Peyer's patch (tissue), 4 donors: ENCODE measurements around the gene IRAK2. TPM values are rescaled to one million over a fixed set of nuclear protein-coding genes. Genes with fewer than 3 reads are reported as not detected.

Experiments
- DNase-seq, 3 donors: peaks; one replicate each; pipeline ENCODE4 v3.0.0-alpha.2; 2017 to 2019
- H3K27ac ChIP-seq, 4 donors: fragments of 200-600 bp; sonication (generic); one replicate each; pipeline ENCODE4 v1.5.1; 2016 to 2019
- H3K27me3 ChIP-seq, 2 donors: fragments of 200-600 bp; sonication (generic); one replicate each; pipeline ENCODE4 v1.5.1; 2019
- H3K36me3 ChIP-seq, 3 donors: fragments of 200-600 bp; sonication (generic); one replicate each; pipeline ENCODE4 v1.5.1; 2016 to 2019
- H3K4me1 ChIP-seq, 4 donors: fragments of 200-600 bp; sonication (generic); one replicate each; pipeline ENCODE4 v1.5.1; 2016 to 2019
- H3K4me3 ChIP-seq, 4 donors: fragments of 200-600 bp; sonication (generic); 1 replicate in 3 of 4; 2 replicates in 1 of 4; pipeline ENCODE4 v1.5.1; 2016 to 2019; ENCODE audit warnings: mild to moderate bottlenecking in 1 of 4
- H3K9me3 ChIP-seq, 4 donors: fragments of 200-600 bp; sonication (generic); one replicate each; pipeline ENCODE4 v1.5.1; 2016 to 2019; ENCODE audit warnings: mild to moderate bottlenecking in 1 of 4
- POLR2A ChIP-seq, 2 donors: fragments of 450-650 bp; IDR thresholded peaks; one replicate each; pipeline ENCODE4 v1.5.1; 2017; ENCODE audit warnings: antibody characterized with exemption in 2 of 2, mild to moderate bottlenecking in 2 of 2, moderate library complexity in 2 of 2
- total RNA-seq, 4 donors: library from RNA; depleted of rRNA; stranded (reverse); fragments of >200 nt; gene quantifications; one replicate each; pipeline ENCODE4 v1.1.0, GENCODE V29; 2016
- TF ChIP-seq, protein P1 (sequence below), 6 experiments: fragments of 450-650 bp in 4 of 6; fragments of 200-600 bp in 2 of 6; sonication (generic) in 1 of 6; IDR thresholded peaks; one replicate each; pipeline ENCODE4 v1.5.1; 2017 to 2019; ENCODE audit warnings: antibody characterized with exemption in 6 of 6, mild to moderate bottlenecking in 3 of 6, moderate library complexity in 1 of 6

Gene IRAK2, protein sequence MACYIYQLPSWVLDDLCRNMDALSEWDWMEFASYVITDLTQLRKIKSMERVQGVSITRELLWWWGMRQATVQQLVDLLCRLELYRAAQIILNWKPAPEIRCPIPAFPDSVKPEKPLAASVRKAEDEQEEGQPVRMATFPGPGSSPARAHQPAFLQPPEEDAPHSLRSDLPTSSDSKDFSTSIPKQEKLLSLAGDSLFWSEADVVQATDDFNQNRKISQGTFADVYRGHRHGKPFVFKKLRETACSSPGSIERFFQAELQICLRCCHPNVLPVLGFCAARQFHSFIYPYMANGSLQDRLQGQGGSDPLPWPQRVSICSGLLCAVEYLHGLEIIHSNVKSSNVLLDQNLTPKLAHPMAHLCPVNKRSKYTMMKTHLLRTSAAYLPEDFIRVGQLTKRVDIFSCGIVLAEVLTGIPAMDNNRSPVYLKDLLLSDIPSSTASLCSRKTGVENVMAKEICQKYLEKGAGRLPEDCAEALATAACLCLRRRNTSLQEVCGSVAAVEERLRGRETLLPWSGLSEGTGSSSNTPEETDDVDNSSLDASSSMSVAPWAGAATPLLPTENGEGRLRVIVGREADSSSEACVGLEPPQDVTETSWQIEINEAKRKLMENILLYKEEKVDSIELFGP
- total RNA-seq: 10 to 100 TPM in 3 of 4 donors, 1 to 10 TPM in 1; 9.1 to 17.3 (median 11.0) TPM

DNA sequence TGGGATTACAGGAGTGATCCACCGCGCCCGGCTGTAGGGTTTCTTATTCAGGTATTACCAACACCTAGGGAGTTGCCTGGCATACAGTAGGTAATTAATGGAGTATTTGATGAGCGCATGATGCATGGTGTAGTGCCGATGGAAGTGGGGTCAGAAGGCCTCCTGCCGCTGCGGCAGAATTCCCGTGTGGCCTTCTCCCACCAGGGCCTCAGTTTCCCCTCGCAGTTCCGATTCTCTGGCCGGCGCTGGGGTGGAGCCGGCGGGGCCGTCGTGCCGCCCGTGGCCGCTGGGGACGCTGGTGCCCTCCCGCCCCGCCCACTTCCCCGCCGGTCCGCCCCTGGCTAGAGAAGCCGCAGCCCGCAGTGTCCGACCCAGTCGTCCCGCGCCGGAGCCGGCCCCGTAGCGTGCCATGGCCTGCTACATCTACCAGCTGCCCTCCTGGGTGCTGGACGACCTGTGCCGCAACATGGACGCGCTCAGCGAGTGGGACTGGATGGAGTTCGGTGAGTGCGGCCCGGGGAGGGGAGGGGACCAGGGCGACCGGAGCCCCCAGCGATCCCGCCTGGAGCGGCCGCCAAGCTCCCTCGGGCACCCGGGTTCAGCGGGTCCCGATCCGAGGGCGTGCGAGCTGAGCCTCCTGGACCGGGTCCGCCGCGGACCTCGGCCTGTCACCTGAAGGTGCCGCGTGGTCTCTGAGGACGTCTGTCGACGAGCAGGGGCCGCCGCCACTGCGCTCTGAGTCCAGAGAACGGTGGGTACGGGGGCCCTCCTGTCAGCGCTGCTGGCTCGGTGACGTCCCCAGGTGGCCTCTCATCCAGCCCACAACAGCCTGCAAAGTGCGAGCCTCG lies at the start of gene IRAK2:
Gene IRAK2 (plus strand): TSS at position 374 of the 848 bp plus-strand sequence. CDS start 36 bp downstream, at position 410.
- TF ChIP-seq POLR2A (IDR thresholded peaks at IDR 0.05): peak; percentile 41 to 65
- TF ChIP-seq, protein P1, sequence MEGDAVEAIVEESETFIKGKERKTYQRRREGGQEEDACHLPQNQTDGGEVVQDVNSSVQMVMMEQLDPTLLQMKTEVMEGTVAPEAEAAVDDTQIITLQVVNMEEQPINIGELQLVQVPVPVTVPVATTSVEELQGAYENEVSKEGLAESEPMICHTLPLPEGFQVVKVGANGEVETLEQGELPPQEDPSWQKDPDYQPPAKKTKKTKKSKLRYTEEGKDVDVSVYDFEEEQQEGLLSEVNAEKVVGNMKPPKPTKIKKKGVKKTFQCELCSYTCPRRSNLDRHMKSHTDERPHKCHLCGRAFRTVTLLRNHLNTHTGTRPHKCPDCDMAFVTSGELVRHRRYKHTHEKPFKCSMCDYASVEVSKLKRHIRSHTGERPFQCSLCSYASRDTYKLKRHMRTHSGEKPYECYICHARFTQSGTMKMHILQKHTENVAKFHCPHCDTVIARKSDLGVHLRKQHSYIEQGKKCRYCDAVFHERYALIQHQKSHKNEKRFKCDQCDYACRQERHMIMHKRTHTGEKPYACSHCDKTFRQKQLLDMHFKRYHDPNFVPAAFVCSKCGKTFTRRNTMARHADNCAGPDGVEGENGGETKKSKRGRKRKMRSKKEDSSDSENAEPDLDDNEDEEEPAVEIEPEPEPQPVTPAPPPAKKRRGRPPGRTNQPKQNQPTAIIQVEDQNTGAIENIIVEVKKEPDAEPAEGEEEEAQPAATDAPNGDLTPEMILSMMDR (IDR thresholded peaks at IDR 0.05): peak; percentile 76 to 99 (median 88)
- H3K27ac ChIP-seq: peak within 1 kb of the TSS; percentile 47 to 94 (median 72)
- no peaks in the 10 kb centered on the region for H3K27me3 ChIP-seq
- H3K9me3 ChIP-seq: peaks cover 0 to 5% (median 2%) of the 10 kb centered on the region in 4 donors
- H3K4me3 ChIP-seq: peak within 1 kb of the TSS; percentile 79 to 95 (median 93)
- peaks cover 0 to 16% (median 0%) of the 10 kb centered on the region in 4 donors for H3K4me1 ChIP-seq
- peak; percentile 76 to 88 (median 83) for DNase-seq
- H3K36me3 ChIP-seq: no peaks in the 10 kb centered on the region

DNA sequence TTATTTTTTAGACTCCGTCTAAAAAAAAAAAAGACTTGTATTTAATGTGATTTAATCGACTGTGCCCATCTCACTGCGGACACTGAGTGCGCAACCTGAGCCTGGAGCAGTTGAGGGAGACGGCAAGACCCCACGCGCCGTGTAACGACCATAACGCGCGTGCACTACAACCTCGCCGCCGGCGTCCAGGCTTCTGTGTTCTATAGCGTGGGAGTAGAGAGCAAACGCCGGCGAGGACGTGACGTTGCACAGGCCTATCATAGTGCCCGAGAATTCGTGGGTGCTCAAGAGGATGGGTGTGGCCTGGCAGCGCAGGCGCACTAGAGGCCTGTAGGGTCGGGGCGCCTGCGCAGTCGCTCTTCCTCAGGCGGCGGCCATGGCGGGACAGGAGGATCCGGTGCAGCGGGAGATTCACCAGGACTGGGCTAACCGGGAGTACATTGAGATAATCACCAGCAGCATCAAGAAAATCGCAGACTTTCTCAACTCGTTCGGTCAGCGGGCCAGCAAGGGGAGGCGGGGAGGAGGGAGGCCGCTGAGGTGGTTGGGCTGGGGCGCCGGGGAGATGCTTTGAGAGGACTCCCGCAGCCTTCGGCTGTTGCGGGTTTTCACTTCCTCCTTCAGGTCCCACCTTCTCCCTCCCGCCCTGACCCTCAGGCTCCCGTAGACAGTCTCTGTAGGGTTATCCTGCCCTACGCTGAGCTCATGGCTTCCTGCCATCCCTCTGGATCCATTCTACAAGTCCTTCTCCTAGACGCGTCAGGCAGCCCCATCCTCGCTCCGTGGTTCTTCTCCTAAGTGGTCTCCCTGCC lies 49.2 kb upstream of the IRAK2 start, which contains the start of gene BRK1:
Gene BRK1 (plus strand): TSS at position 350 of the 812 bp plus-strand sequence. CDS start 27 bp downstream, at position 377.
- no peaks in the 10 kb centered on the region for H3K27me3 ChIP-seq
- TF ChIP-seq POLR2A (IDR thresholded peaks at IDR 0.05): peak; percentile 84 to 96
- TF ChIP-seq, protein P1 (IDR thresholded peaks at IDR 0.05): no peak
- no peaks in the 10 kb centered on the region for H3K36me3 ChIP-seq
- peaks cover 0 to 18% (median 3%) of the 10 kb centered on the region in 4 donors for H3K4me1 ChIP-seq
- peak; percentile 93 to 98 (median 97) for DNase-seq
- H3K27ac ChIP-seq: peak within 1 kb of the TSS; percentile 75 to 84 (median 81)
- no peaks in the 10 kb centered on the region for H3K9me3 ChIP-seq
- peak within 1 kb of the TSS; percentile 69 to 91 (median 82) for H3K4me3 ChIP-seq

DNA sequence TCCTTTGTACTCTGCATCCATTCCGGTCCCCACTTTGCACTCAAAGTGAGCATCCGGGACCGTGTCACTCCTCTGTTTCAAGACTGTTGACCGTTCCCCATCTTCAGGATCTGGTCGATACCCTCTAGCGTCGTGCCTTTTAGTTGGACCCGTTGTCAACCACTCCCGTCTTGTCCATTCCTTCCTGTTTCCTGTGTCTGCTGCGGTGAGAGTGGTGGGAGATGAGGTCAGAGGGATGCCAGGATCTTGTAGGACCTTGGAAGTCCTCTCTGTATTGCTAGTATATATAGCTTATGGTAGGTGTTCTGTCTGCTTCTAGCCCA lies 48.6 kb upstream of the IRAK2 start:
- H3K4me3 ChIP-seq: peak overlapping the region; percentile 69 to 91 (median 82)
- no peaks in the 10 kb centered on the region for H3K27me3 ChIP-seq
- DNase-seq: no peak
- peaks cover 0 to 18% (median 3%) of the 10 kb centered on the region in 4 donors for H3K4me1 ChIP-seq
- H3K9me3 ChIP-seq: no peaks in the 10 kb centered on the region
- no peak for TF ChIP-seq POLR2A (IDR thresholded peaks at IDR 0.05)
- TF ChIP-seq, protein P1 (IDR thresholded peaks at IDR 0.05): no peak
- peak overlapping the region; percentile 75 to 84 (median 81) for H3K27ac ChIP-seq
- no peaks in the 10 kb centered on the region for H3K36me3 ChIP-seq

DNA sequence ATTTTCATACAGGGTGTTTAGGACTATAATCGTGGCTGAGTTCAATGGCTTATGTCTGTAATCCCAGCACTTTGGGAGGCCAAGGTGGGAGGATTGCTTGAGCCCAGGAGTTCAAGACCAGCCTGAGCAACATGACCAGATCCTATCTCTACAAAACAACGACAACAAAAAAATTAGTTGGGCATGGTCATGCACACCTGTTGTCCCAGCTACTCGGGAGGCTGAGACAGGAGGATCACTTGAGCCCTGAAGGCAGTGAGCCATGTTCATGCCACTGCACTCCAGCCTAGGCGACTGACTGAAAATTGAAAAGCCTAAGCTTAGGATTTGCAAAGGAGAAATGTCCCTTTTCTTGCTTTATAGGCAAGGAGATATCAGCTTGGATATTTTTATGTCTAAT lies 47.8 kb upstream of the IRAK2 start:
- TF ChIP-seq, protein P1 (IDR thresholded peaks at IDR 0.05): no peak
- TF ChIP-seq POLR2A (IDR thresholded peaks at IDR 0.05): no peak
- DNase-seq: no peak
- Histone ChIP-seq H3K9me3 (no peaks in the 10 kb centered on the region), H3K4me3 (peak overlapping the region in 1 of 4 donors; percentile 90), H3K36me3 (no peaks in the 10 kb centered on the region), H3K27me3 (no peaks in the 10 kb centered on the region), H3K27ac (no peak overlapping the region), H3K4me1 (peaks cover 0 to 18% (median 3%) of the 10 kb centered on the region in 4 donors)
